ENCODE measurements around the gene RPS10.

DNA sequence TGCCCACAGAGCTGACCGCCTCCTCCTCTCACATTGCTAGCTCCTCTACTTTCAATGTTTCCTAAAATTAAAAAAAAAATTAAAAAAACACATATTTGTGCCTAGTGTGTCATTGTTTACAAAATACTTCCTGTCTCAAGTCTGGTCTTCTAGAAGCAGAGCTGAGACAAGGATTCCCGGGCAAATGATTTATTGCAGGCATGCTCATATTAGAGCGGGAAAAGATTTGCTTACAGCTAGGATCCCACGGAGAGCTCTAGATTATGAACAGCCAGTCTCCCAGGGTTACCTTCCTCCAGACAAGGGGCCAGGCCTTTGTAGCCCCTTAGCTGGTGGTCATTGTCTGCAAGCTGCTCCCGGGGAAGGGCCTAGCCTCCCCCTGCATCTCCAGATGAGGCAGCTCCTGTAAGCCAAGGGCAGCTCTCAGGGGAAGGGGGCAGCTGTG lies 49.4 kb upstream of the RPS10 start:
- TF ChIP-seq, protein P1, sequence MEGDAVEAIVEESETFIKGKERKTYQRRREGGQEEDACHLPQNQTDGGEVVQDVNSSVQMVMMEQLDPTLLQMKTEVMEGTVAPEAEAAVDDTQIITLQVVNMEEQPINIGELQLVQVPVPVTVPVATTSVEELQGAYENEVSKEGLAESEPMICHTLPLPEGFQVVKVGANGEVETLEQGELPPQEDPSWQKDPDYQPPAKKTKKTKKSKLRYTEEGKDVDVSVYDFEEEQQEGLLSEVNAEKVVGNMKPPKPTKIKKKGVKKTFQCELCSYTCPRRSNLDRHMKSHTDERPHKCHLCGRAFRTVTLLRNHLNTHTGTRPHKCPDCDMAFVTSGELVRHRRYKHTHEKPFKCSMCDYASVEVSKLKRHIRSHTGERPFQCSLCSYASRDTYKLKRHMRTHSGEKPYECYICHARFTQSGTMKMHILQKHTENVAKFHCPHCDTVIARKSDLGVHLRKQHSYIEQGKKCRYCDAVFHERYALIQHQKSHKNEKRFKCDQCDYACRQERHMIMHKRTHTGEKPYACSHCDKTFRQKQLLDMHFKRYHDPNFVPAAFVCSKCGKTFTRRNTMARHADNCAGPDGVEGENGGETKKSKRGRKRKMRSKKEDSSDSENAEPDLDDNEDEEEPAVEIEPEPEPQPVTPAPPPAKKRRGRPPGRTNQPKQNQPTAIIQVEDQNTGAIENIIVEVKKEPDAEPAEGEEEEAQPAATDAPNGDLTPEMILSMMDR (IDR thresholded peaks at IDR 0.05; ENCODE audit: low read length), result no peak
- no peak for TF ChIP-seq EZH2 (IDR thresholded peaks at IDR 0.05; ENCODE audit: borderline replicate concordance, low read length)
